KMS-11 (cell line): ENCODE measurements around the gene CLDN6.

Source experiments
- H2AFZ ChIP-seq: fragments of 200-600 bp; sonication (generic); 2 replicates; pipeline ENCODE4 v1.6.1; 2016; ENCODE audit warnings: antibody characterized with exemption, mixed run types, low read depth
- H3K27ac ChIP-seq: fragments of 200-600 bp; sonication (generic); 2 replicates; pipeline ENCODE4 v1.6.1; 2016; ENCODE audit warnings: mild to moderate bottlenecking, mixed run types
- H3K27me3 ChIP-seq: fragments of 200-600 bp; sonication (generic); 2 replicates; pipeline ENCODE4 v1.6.1; 2017; ENCODE audit warnings: mild to moderate bottlenecking, low read depth, mixed run types, moderate library complexity; ENCODE audit not compliant: insufficient read depth
- H3K36me3 ChIP-seq: fragments of 200-600 bp; sonication (generic); 2 replicates; pipeline ENCODE4 v1.6.1; 2017; ENCODE audit warnings: mild to moderate bottlenecking, mixed run types; ENCODE audit not compliant: insufficient read depth
- H3K4me1 ChIP-seq: fragments of 200-600 bp; sonication (generic); 2 replicates; pipeline ENCODE4 v1.6.1; 2016; ENCODE audit warnings: mild to moderate bottlenecking, low read depth, mixed run types; ENCODE audit not compliant: poor library complexity, severe bottlenecking
- H3K4me2 ChIP-seq: fragments of 200-600 bp; sonication (generic); 2 replicates; pipeline ENCODE4 v1.7.0; 2016; ENCODE audit warnings: mild to moderate bottlenecking, mixed run types
- H3K4me3 ChIP-seq: fragments of 200-600 bp; sonication (generic); IDR thresholded peaks from 2 replicates; pipeline ENCODE4 v1.6.1; 2017; ENCODE audit warnings: low read depth, low read length, mixed read lengths; ENCODE audit not compliant: insufficient read depth
- H3K79me2 ChIP-seq: fragments of 200-600 bp; sonication (generic); 2 replicates; pipeline ENCODE4 v1.6.1; 2016; ENCODE audit warnings: low read depth, mixed run types; ENCODE audit not compliant: insufficient read depth
- H3K9ac ChIP-seq: fragments of 200-600 bp; sonication (generic); 2 replicates; pipeline ENCODE4 v1.6.1; 2016; ENCODE audit warnings: mild to moderate bottlenecking, mixed run types
- H4K20me1 ChIP-seq: fragments of 200-600 bp; sonication (generic); 2 replicates; pipeline ENCODE4 v1.6.1; 2016; ENCODE audit warnings: mild to moderate bottlenecking, mixed run types; ENCODE audit not compliant: insufficient read depth
- CTCF ChIP-seq: fragments of 200-600 bp; sonication (generic); conservative IDR thresholded peaks from 2 replicates; pipeline ENCODE4 v1.6.1; 2017; ENCODE audit warnings: low read depth, mild to moderate bottlenecking, antibody characterized with exemption, low read length, moderate library complexity, mixed read lengths

The CLDN6 gene

GRCh38 chr16:2975161-2975795 is 42.7 kb downstream of the CLDN6 start:
- Histone ChIP-seq H3K27ac (no peak overlapping the region), H3K4me1 (peaks cover 17% of the 10 kb centered on the region), H3K36me3 (no peaks in the 10 kb centered on the region), H3K4me3 (no peak overlapping the region), H3K4me2 (no peak overlapping the region), H2AFZ (no peak overlapping the region), H3K27me3 (no peaks in the 10 kb centered on the region), H4K20me1 (no peaks in the 10 kb centered on the region), H3K9ac (no peak overlapping the region), H3K79me2 (peaks cover 45% of the 10 kb centered on the region; the same call in 1 of the 2 replicates)
- TF ChIP-seq CTCF: no peak

- Histone ChIP-seq H3K79me2 (peaks cover 48% of the 10 kb centered on the region; the same call in 1 of the 2 replicates), H3K36me3 (no peaks in the 10 kb centered on the region), H4K20me1 (no peaks in the 10 kb centered on the region), H3K4me3 (no peak overlapping the region), H3K27ac (no peak overlapping the region), H3K9ac (no peak overlapping the region), H2AFZ (no peak overlapping the region), H3K4me2 (no peak overlapping the region), H3K4me1 (peaks cover 17% of the 10 kb centered on the region), H3K27me3 (no peaks in the 10 kb centered on the region)
- no peak for TF ChIP-seq CTCF
Observed at GRCh38 chr16:2974319-2975056, 43.5 kb downstream of the CLDN6 start.

GRCh38 chr16:2973605-2974318 is 44.2 kb downstream of the CLDN6 start:
- TF ChIP-seq CTCF: no peak
- H2AFZ ChIP-seq: no peak overlapping the region
- H3K79me2 ChIP-seq: peaks cover 41% of the 10 kb centered on the region; the same call in 1 of the 2 replicates
- H3K27me3 ChIP-seq: no peaks in the 10 kb centered on the region
- no peak overlapping the region for H3K4me2 ChIP-seq
- no peak overlapping the region for H3K27ac ChIP-seq
- H3K36me3 ChIP-seq: no peaks in the 10 kb centered on the region
- no peak overlapping the region for H3K9ac ChIP-seq
- no peaks in the 10 kb centered on the region for H4K20me1 ChIP-seq
- peaks cover 11% of the 10 kb centered on the region for H3K4me1 ChIP-seq
- H3K4me3 ChIP-seq: no peak overlapping the region

- Histone ChIP-seq H3K4me3 (no peak overlapping the region), H2AFZ (no peak overlapping the region), H3K9ac (no peak overlapping the region), H3K4me2 (no peak overlapping the region), H4K20me1 (no peaks in the 10 kb centered on the region), H3K27ac (no peak overlapping the region), H3K36me3 (no peaks in the 10 kb centered on the region), H3K79me2 (peaks cover 34% of the 10 kb centered on the region; the same call in 1 of the 2 replicates), H3K4me1 (peaks cover 11% of the 10 kb centered on the region), H3K27me3 (no peaks in the 10 kb centered on the region)
- TF ChIP-seq CTCF: no peak
Observed at GRCh38 chr16:2973093-2973492, 44.9 kb downstream of the CLDN6 start.
